HG03558 (cell line): ENCODE data around the gene KATNBL1.
"Not testable (repeated sequence)": the region's sequence is repeated elsewhere in the genome, so short reads cannot be mapped to it uniquely, and the experiment has no call there.

ENCODE experiments used
- ATAC-seq: cut with Tn5 transposase; IDR thresholded peaks from one replicate; pipeline ENCODE4 v1.9.1; 2021; ENCODE audit warnings: moderate number of reproducible peaks; ENCODE audit not compliant: unreplicated experiment; ENCODE audit errors: extremely low read depth

KATNBL1 gene

DNA sequence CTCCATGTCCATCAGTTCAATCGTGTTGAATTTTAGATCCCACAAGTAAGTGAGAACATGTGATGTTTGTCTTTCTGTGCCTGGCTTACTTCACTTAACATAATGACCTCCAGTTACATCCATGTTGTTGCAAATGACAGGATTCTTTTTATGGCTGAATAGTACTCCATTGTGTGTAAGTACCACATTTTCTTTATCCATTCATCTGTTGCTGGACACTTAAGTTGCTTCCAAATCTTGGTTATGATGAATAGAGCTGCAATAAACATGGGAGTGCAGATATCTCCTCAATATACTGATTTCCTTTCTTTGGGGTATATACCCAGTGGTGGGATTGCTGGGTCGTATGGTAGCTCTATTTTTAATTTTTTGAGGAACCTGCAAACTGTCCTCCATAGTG lies 89.5 kb downstream of the KATNBL1 start:
- not testable (repeated sequence) for ATAC-seq

DNA sequence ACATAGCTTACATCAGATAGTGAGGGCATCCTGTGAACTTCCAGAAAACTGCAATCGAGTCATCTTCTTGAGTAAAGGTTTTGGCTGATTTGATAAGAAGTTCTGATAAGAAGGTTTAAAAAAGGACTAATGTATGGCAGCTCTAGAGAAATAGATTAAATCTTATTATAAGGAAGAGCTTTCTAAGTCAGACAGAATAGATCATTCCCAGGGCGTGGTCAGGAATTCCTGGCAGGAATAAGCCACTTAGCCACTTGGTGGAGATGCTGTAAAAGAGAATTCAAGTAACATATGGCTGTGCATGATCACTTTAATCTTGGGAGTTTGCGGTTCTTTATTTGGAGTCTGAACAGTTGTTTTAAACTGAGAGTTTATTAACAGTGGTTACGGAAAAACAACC lies 90.6 kb downstream of the KATNBL1 start:
- no peak for ATAC-seq

DNA sequence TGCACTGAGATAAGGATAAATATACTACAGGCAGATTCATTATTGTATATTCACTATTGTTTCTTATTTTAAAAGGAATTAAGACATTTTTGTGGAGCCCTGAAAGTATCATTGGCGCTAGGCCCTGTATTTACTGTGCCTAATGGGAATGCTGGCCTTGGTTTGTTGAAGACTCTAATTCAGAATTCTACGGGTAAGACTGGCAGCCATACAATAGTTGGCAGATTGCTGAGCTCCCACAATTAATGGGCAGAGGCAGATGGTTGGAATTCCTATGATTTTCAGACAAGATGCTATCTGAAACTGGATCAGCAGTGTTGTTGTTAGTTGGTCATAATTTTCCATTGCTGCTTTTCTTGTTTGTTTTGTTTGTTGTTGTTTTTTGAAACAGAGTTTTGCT lies 93.3 kb downstream of the KATNBL1 start:
- no peak for ATAC-seq

DNA sequence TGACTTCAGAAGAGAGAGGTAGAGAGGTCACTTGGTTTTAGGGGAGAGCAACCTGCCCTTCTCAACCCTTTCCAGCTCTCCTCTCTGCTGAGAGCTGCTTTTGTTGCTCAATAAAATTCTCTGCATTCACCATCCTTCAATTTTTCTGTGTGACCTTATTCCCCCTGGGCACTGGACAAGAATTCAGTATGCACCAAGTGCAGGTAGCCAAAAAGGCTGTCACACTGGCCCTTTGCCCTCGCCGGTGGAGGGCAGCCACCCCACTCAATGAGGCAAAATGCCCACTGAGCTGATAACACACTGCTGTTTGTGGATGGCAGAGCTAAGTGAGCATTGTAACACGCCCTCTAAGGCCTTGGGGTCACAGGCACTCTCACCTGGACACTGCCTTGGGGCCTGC lies 95.2 kb downstream of the KATNBL1 start:
- ATAC-seq, result no peak

DNA sequence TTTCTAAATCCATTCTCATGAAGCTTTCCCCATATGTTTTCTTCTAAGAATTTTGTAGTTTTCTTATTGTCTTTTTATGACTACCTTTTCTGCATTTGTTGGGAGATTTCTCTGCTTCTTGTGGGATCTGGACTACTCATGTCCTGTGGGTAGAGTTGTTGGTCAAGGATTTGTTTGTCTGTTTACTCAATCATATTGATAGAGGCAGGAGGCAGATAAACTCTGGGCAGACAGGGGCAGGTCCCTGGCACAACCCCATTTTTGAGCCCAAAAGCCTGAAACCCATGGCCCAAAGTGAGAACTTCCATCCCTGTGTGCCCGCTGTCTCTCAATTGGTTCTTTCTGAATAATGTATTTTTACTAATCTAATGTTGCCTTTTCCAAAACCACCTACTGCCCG lies 95.7 kb downstream of the KATNBL1 start:
- no peak for ATAC-seq

DNA sequence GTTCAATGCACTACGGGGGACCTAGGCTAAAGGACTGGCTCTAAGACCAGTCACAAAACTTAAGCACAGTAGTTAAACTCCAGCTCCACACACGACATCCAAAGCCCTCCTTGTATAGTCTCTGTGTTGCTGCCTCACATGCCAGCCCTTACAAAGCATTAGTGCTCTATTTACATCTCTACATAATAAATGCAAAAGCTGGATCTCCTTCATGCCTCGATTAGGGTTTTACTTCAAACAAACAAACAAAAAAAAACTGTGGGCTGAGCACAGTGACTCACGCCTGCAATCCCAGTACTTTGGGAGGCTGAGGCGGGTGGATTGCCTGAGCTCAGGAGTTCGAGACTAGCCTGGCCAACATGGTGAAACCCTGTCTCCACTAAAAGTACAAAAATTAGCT lies 98.4 kb downstream of the KATNBL1 start:
- no peak for ATAC-seq

DNA sequence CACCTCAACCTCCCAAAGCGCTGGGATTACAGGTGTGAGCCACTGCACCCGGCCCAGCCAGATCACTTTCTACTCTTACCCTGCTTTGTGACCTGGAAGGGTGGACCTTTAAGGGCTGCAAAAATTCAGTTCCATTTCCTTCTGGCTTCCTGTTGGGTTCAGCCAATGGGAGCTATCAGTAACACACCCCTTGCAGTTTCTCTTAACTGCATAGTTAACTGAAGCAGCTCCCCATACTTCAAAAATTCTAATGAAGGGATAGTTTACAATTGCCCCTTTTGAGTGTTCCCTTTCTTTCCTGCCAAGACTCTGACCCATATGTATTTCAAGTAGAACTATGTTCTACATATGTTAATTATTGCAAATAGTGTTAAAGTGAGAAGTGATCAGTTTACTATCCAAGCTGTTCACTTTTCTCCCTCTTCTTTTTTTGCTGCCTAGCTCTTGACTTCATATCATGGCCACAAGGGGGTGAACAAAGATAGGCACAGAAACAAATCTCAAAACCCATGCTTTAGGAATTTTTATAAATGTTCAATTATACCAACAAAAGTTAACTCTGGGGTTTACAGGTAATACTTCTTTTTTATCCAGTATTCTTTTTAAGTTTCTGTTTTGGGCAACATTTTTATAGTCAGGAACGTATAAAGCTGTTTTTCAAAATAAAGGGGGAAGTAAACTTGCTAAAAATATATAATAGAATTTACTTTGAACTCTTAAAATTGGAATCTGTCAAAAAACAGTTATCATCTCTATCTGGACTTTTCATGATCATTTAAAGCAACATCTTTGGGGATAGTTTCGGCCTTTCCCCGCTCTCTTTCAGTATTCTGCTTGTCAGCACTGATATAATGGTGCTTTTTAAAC lies 99.9 kb downstream of the KATNBL1 start:
- no peak for ATAC-seq

DNA sequence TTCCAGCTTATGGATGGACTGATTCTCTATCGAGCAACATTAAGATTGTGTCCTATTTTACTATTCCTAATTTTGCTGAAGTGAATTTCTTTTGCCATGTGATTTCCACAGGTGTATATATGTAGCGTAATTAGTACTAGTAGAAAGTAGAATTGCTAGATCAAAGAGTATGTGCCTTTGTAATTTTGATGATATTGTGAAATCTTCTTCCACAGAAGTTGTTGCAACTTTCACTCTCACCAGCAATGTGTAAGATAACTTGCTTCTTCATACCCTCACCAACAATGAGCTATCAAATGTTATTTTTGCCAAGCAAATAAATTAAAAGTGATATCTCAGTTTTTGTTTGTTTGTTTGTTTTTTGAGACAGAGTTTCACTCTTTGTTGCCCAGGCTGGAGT lies 102.6 kb downstream of the KATNBL1 start:
- ATAC-seq, result no peak

DNA sequence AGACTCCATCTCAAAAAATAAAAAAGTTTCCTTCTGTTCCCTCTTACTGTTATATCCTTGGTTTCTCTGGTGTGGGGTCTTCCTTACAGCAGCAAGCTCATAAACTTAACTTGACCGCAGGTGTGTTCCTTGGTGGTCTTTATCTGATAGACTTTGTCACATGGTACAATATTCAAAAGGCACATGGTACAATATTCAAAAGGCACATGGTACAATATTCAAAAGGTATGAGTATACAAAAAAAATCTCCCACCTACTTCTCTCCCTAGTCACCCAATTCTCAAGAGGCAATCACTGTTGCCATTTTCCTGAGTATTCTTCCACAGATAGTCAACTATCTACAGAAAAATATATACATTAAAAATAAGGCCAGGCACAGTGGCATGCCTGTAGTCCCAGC lies 103.5 kb downstream of the KATNBL1 start:
- no peak for ATAC-seq

DNA sequence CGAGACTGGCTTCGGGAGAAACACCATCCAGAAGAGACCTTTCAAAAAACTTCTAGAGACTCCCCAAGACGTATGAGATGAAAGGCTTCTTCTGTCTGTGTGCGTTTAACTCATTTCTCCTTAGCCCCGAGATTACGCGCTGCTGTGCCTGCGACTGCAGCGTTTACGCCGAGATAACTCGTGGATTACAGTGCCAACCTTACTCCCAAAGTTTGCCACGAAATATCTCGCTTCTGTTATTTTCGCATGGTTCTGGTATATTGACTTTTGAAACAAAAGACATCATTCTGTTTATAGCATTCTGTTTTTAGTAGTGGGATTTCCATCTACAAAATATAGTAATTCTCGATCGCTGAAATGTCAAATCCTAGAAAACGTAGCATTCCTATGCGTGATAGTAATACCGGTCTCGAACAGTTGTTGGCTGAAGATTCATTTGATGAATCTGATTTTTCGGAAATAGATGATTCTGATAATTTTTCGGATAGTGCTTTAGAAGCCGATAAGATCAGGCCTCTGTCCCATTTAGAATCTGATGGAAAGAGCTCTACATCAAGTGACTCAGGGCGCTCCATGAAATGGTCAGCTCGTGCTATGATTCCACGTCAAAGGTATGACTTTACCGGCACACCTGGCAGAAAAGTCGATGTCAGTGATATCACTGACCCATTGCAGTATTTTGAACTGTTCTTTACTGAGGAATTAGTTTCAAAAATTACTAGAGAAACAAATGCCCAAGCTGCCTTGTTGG lies 107.5 kb downstream of the KATNBL1 start:
- ATAC-seq, result no peak

DNA sequence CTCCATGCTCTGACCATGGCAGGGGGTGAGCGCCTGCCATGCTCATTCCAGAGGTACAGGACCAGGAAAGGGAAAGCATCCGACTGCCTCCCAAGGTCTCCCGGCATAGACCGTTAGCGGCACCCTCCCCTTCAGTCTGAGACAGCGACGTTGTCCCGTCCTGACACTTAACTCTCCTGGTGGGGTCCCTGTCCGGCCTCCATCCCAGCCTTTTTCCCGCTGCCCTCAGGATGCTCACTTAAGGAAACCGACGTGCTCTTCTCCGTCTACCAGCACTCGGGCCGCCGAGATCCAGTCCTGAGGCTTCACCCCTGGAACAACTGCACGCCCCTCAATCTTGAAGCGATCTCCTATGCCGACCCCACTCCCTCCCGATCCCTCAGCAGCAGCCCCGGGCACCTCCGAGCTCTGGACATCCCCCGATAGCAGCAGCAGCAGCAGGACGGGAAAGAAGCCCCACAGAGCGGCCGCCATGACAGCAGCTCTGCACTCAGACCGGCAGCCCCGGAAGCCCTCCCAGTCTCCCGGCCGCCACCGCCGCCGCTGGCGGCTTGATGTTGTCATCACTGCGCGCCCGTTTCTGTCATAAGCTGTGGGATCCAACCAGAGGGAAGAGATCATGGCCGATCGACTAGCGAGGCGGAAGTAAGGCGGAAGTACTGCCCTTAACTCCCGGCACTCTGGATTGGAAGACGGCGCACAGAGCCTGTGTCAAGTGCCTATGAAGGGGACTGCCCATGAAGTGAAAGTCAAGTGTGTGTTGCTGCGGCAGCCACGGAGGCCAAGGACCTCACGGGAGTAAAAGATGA lies 108.3 kb downstream of the KATNBL1 start, which contains the start of the genes EMC7 and PGBD4:
Gene EMC7 (minus strand): TSS at position 497 of the 809 bp plus-strand sequence. CDS start 23 bp downstream, at position 474.
Gene PGBD4 (plus strand): TSS at position 718 of the 809 bp plus-strand sequence. CDS start 449 bp downstream, outside the sequence.
- ATAC-seq, result peak; percentile 92

DNA sequence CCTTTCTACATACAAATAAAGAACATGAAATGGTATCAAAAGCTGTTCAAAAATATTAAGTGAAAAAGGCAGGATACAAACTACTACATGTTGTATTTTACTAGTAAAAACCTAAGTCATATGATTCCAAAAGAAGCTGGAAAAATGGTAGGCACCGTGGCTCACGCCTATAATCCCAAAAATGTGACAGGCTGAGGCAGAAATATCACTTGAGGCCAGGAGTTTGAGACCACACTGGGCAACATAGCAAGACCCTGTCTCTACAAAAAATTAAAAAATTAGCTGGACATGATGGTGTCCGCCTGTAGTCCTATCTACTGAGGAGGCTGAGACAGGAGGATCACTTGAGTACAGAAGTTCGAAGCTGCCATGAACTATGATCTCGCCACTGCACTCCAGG lies 110.0 kb downstream of the KATNBL1 start:
- no peak for ATAC-seq
